SHP77 treated with DMSO at 0.1 percent for 48 hours (cell line): ENCODE results near the gene FGD6.
"Not testable (repeated sequence)": the region's sequence is repeated elsewhere in the genome, so short reads cannot be mapped to it uniquely, and the experiment has no call there.

Source experiments
- DNase-seq: peaks from one replicate; lab custom pipeline; 2025; lab: John Stamatoyannopoulos, UW

Gene FGD6

DNA sequence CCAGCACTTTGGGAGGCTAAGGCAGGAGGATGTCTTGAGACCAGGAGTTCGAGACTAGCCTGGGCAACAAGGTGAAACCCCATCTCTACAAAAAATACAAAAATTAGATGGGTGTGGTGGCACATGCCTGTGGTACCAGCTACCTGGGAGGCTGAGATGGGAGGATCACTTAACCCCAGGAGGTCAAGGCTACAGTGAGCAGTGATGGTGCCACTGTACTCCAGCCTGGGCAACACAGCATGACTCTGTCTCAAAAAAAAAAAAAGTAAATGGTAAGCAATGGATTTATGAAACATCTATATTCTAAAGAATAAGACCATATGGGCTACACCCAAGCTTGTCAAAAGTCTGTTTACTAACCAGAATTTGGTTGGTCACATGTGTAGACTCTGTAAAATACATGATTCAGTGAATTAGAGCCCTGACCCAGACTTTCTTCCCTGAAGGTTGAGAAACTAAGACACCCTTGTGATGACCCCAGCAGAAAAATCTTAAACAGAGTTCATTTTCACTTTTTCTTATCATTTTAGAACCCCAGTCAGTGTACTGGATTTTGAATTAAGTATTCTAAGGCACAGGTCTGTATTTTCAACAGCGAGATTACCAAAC lies 12.1 kb downstream of the FGD6 start:
- no peak for DNase-seq

DNA sequence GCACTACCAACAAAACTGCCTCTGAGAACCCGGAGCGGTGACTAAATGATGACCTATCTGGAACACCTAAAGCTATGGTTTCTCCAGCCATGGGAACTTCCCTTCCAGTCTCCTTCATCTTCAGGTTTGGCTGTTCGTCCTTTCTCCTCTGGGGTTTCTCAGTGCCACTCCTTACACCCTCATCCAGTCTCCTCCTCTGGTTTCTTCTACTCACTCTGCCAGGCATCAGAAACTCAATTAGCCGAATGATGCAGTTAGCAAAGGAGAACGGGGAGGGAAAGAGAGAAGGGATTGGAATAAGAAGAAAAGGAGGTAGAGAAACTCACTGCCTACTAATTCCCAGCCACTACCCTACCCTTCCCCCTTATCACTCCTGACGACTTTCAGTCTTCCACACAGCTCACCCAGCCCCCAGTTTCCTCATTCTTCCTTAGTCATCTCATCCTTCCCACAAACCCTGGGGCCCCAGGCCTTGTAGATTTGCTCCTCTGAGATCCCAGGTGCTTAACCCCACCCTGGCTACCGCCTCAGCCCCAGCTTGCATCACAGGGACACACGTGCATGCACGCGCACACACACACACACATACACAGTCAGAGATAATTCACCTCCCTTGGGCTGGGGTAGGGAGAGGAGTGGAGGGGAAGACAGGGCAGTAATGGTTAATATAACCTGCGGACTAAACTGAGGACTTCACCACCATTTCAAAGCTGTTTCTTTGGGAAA lies 13.0 kb downstream of the FGD6 start:
- DNase-seq, result no peak

DNA sequence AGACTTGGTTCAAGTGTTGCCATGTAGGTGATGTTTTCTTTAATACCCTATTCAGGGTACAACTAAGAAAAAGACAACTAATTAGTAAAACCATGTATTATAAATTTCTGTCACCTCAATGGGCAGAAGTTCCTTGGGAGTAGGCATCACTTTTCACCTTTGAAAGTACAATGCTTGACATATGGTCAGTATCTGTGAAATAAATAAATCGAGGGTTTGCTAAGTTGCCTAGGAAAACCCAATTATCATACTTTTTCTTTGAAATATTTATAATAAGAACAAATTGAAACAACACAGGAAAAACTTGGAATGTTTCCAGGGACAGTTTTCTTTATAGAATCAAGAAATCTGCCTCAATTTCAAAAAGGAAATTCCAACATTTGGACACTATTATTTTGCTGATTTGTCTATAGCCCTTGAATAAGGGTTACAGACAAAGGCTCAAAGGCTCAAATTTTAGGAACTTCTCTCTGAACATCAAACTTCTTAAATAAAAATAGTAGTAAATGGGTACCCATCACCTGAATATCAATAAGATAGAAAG lies 13.7 kb downstream of the FGD6 start:
- DNase-seq, result no peak

DNA sequence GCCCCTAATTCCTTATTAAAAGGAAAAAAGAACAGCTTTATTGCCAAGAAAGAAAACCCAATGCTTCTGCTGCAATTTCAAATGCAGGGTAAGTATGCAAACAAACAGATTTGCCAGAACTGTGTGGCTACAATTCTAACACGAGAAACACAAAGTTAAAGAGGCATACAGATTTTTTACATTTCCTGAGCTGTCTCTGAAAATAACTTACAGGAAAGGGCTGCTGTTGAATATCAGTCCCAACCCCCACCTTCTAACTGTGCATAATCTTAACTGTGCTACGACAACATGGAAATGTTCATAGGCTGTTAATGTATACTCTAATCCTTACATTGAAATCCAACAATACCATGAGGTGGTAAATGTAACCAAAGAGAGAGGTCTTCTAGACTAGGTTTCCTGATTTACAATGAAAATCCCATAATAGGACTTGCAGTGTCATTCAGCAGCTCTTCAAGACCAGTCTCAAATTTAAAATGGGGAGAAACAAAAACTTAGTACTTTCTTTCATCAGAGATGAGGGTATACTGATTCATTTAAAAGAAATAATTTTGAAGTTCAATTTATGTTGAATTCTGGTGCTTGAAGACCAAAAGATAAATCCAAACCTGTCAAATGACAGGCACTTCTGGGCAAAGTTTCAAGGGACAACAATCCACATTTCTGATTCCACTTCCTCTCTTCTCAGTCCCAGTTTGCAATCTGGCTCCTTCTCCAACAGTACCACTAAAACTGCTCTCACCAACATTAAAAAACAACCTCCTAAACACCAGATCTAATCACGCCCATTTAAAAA lies 14.4 kb downstream of the FGD6 start:
- DNase-seq, result no peak

DNA sequence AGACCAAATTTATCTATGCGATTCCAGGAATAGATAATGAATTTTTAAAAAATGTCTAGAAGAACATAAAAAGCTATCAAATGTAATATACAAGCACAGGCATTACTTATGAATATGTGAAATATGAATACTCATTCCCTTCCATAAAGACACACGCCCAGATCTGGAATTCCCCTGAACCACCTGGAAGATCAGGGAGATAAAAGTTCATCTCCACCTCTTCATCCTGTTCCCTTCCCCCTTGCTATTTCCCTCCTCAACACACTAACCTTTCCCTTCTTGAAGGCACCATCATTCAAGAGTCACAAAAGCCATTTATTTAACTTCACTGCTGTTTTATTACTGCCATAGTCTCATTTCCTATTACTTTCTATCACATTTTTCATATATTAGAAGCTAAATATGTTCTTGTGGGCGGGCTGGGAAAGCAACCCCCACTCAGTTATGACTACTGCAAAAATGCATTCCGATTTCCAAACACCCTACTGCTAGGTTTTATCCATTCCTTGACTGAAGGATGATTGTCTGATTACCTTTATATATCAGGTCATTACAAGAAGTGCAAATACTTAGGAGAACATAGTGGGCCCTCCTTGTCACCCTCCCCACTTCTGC lies 16.1 kb downstream of the FGD6 start:
- DNase-seq, result no peak

DNA sequence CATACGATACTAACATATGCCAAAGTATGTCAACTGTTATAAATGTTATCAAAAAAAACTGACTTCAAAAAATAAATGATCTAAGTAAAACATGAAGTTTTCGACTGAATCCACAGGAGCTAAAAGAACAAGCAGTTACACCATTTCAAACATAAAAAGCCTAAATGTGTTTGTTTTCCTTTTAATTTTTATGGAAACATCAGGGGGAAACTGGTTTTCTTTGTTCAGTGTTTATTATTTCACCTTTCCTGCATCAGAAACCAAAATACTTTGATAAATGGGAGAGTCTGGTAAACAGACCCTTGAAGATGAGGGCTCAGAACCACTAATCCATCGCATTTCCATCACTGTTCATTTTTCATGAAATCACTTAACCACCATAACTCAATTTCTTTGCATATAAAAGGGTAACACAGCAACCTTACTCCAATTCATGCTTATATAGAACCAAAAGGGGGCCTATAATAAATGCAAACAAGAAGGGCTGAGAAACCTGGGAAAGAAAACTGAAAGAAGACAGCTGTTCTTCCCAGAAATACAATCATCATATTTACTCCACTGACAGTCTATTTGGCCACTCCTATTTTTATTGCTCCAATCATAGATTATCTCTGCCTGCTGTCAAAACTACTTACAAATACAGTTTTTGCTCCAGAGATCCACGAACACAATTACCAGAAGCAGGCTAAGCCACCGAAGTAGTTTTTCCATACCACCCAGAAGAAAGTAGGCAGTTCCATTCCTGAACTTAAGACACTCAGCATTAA lies 17.0 kb downstream of the FGD6 start:
- no peak for DNase-seq

DNA sequence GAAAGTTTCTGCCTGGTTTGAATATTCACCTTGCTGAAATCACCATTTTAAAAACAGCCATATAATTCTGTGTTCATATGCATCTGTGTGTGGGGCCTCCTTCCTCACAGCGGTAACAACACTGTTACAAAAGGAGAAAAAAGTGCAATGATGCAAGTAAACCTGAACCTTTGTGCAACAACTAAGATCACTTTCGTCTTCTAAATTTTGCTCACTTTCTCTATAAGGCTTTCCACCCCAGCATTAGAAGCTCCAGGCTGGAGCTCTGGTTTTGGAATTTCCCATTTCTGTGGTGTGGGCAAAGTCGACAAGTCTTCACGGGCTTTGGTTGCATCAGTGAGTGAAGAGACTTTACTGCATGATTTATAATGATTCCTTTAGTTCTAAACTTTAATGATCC lies 18.4 kb downstream of the FGD6 start:
- DNase-seq, result no peak

DNA sequence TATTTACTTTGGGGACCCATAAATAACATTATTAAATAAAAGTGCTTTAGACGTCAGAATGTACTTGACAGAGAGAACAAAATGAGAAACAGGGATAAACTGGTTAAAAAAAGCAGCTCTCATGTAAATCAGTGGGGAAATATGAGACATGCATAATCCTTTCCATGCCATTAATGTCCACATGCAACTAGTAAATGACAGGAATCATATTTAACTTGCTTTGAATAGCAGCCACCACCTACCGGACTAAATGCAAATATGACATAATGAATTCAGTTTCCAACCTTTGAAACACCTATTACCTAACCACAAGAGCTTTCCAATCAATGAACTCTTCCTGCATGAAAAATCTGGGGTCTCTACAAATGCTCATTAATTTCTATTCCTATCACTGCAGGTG lies 19.6 kb downstream of the FGD6 start:
- no peak for DNase-seq

DNA sequence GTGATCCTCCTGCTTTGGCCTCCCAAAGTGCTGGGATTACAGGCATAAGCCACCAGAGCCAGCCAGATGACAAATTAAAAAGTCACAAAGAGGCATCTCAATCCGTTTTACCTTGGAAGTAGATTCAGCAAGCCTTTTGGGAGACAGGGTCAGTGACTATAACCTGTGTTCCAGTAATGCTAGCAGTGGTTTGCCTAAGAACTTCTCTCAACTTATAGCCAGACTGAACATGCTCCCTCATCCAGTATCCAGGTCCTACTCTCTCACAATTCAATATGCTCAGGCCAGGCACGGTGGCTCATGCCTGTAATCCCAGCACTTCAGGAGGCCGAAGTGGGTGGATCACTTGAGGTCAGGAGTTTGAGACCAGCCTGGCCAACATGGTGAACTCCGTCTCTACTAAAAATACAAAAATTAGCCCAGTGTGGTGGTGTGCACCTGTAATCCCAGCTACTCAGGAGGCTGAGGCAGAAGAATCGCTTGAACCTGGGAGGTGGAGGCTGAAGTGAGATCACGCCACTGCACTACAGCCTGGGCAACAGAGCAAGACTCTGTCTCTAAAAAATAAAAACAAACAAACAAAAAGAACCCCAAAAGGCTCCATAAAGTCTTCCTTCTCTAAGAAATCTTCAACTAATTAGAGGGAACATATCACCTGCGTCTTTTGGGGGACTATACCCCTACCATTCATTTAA lies 20.2 kb downstream of the FGD6 start:
- not testable (repeated sequence) for DNase-seq

DNA sequence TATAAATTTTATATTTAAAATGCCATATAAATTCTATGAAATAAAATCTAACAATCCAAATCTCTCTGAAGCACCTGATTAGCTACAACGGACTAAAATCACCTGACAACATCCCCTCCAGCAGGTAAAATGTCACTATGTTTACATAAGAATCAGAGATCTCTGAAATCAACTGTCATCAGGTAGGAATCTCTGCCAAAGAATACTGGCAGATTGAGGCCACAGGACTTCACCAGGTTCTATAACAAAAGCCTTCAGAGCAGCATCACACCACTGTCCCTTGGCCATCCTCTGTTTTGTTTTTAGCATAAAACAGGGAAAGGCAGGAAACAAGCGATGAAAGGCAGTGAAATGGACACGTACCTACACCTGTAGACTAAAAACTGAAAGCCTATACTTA lies 22.1 kb downstream of the FGD6 start:
- no peak for DNase-seq

DNA sequence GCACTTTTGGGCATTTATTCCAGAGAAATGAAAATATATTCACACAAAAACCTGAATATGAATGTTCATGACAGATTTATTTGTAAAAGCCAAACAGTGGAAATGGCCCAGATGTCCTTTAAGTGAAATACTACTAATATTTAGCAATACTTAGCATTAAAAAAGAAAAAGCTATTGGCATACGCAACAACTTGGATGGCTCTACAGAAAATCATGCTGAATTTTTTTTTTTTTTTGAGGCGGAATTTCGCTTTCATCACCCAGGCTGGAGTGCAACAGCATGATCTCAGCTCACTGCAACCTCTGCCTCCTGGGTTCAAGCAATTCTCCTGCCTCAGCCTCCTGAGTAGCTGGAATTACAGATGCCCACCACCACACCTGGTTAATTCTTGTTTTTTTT lies 24.1 kb downstream of the FGD6 start:
- DNase-seq, result no peak

DNA sequence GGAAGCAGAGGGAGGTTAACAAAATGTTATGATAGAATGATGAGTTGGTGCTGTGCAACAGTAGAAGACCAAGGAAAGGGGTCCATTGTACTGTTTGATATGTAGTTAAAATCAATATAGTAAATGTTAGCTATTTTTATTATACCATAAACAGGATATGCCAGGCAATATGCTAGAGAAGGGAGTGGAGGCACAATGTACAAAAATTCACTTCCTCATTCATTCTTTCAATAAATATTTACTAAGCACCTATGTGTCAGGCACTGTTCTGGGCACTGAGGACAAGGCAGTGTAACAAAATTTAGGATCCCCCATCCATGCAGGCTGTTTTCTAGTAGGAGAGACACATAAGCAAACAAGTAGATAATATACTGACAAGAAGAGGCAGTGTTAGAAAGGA lies 25.0 kb downstream of the FGD6 start:
- no peak for DNase-seq

DNA sequence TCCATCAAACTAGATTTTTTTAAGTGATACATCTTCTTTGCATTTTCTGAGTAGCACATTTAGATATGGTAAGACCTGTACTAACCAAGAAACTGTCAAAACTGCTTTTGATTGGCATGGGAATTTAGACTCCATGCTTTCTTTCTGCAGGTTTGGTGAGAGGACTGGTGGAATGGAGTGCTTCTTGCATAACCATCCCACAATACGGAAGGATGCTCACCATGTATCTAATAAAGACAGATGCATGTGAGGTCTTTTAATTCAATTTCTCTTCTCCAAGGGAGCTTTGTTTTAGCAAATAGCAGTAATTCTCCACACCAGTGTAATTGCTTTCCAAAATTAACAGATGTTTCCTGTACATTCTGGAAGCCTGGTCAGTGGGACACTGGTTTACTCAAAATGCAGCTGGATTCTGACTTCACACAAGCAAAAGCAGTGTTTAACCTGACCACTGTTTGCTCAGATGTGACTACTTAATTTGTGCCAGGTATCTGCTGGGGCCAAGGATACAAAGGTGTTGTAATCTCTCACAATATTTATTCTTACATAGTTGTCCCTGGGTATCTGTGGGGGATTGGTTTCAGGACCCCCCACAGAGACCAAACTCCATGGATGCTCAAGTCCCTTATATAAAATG lies 26.1 kb downstream of the FGD6 start:
- no peak for DNase-seq

DNA sequence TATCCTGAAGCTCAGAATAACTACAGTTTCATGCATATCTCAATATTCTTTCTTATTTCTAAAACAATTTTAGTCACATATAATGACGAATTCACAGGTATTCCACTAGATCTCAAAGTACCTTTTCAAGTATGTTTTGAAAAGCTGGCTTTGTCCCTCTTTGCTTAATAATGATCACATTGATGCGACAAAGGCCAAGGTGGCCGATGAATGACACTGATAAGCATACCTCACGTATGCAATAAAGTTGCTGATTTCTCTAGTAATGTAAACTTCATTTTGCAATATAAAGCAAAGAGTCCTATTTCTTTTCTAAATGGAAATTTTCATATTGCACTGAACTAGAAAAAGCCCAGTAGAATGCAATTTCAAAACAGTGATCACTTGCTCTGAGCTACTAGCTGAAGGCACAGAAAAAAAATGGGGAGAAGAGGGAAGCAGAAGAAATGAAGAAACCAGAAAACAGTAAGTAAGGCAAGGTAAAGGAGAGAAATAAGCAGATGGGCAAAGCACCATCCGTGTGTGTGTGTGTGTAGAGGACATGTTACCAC lies 29.3 kb downstream of the FGD6 start:
- no peak for DNase-seq

DNA sequence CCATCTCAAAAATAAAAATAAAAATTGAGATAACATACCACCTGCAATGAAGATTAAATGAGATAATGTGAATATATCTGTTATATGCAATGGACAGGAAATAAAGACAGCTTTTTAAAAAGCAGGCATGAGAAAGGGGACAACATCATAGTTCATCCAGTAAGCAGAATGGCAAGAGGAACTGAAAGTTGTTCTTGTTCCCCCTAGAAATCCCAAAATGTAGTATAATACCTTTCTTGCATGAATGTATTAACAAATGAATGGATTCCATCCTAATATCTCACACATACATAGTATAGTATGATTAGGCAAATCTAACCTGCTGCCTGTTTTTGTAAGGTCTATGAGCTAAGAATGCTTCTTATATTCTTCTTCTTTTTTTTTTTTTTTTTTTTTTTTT lies 31.4 kb downstream of the FGD6 start:
- no peak for DNase-seq

DNA sequence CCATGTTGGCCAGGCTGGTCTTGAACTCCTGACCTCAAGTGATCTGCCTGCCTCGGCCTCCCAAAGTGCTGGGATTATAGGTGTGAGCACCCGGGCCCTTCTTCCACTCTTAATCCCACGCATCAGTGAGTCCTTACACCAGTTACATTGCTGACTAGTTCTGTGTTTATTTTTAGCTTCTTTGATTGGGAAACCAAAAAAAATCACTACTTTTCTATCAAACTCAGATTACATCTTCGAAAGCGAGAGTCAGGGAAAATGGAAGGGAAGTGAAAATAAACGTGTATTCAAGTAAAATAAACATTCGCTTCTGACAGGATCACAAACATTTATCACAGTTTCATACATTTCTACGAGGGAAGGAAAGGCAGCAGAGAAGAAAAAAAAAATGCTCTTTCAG lies 32.2 kb downstream of the FGD6 start:
- no peak for DNase-seq

DNA sequence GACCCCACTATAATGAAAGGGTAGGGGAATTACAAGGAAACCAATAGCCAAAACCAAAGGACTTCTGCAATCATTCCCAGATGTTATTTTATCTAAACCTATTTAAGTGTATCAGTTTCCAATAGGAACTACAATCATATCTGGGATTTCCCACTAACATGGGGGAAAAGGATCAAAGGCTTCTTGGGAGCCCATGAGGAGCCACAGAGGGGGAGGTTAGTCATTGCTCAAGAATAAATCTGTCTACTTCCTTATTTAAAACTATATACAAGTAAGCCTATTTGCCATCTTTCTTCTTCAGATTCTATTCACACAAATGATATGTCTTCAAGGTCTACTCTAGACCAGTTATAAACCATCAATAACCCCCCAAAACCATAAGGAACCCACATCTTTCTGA lies 33.1 kb downstream of the FGD6 start:
- DNase-seq, result no peak

DNA sequence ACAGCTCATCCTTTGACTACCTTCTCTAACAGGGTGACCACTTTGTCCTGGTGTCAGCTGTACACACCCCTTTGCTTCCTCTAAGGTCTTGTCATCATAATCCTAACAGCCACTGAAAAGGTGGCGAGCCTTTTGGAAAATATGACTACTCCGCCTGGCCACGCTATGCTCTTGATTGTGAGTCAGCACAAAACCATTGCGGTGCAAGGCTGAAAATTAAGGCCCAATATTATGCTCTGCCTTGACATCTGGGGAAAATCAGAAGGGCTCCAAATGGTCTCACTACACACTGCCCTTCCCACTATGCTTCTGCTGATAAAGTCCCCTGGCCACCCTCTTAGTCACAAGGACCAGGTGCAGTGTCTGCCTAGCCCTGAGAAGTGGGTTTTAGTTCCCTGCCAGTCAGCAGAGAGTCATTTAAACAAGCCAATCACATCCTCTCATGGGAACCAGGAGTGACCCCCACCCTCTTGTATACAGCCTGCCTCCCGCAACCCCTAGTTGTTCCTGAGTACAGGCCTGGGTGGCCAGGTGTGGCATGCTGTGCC lies 34.3 kb downstream of the FGD6 start:
- DNase-seq, result no peak

DNA sequence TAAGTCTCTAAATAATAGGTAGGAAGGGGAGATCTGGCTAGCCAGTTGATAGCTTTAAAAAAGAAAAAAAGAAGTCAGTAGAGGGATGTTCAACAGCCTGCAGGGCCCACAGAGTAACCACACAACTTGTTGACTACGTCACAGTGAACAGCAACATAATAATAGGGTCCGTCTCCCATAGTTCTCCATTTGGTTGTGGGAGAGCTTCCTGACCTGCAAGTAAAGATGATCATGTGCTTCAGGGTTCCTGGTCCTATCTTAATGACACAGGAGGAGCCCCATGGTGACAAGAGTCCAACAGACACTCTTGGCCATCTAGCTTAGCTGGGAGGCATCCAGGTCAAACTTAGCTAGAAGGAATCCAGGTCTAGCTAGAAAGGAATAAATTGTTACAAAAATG lies 36.2 kb downstream of the FGD6 start:
- no peak for DNase-seq

DNA sequence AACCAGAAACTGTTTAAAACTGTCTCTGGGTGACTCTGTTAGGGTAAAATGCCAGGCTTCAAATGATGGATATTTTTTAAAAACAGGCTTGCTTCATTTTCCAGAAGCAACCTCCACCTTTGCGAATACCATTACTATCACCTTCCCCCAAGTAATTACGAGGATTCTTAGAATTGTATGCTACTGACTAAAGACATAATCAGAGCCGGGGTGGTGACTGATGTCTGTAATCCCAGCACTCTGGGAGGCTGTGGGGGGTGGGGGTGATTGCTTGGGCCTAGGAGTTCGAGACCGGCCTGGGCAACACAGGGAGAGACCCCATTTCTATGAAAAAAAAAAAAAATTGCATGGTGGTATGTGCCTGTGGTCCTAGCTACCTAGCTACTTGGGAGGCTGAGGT lies 38.3 kb downstream of the FGD6 start:
- no peak for DNase-seq
